Measurements from ENCODE around the gene ANKRD50.

ANKRD50 gene

DNA sequence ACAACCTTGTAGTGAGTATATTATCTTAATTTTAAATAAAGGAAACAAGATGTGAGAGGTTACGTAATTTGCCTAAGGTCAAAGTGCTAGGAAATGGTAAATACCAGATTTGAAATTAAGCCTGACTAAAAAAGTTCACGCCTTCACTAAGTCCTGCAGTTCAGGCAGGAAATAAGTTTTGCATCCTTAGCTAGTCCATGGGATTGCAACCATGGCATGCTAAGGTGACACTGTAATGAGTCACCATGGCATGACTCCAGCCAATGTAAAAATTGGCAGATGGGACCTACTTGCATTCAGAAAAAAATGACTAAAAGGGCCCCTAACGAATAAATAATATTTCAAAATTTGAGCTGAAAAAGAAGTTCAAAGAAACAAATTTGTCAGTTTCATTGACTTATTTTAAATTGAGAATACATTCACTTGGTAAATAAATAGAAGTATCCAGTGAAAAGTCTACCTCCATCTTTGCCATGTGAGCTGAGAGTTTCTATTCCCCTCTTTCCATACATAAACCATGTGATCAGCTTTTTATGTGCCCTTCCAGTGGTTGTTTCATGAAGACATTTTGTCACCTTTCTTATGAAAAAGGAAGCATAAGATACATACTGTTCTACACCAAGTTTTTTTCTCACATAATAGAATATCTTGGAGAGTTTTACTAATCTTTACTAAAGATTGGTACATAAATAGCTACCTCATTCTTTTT is 72.4 kb downstream of the ANKRD50 start:
- DNase-seq: no peak

GRCh38 chr4:124637321-124637720 is 75.2 kb downstream of the ANKRD50 start:
- no peak for DNase-seq

- no peak for DNase-seq
Measured at GRCh38 chr4:124636788-124637187, 75.7 kb downstream of the ANKRD50 start.

GRCh38 chr4:124635331-124635730 is 77.2 kb downstream of the ANKRD50 start:
- DNase-seq: no peak

GRCh38 chr4:124633285-124633941 is 79.1 kb downstream of the ANKRD50 start:
- no peak for DNase-seq

- no peak for DNase-seq
Measured at GRCh38 chr4:124632439-124632838, 80.1 kb downstream of the ANKRD50 start.

- no peak for DNase-seq
Measured at GRCh38 chr4:124631760-124632159, 80.8 kb downstream of the ANKRD50 start.

- no peak for DNase-seq
Measured at GRCh38 chr4:124629681-124630080, 82.9 kb downstream of the ANKRD50 start.
